H1 (cell line): ENCODE measurements around the gene TFF3. TPM values are rescaled to one million over a fixed set of nuclear protein-coding genes. Genes with fewer than 3 reads are reported as not detected.

Experiments used
- BCL11A ChIP-seq, 2 experiments: IDR thresholded peaks; one replicate each; pipeline ENCODE4 v1.6.1; 2011; ENCODE audit warnings: low read depth in 2 of 2, low read length in 2 of 2, mild to moderate bottlenecking in 2 of 2
- CBX8 ChIP-seq: fragments of 300-800, 300-1000 bp; sonication (generic); IDR thresholded peaks from 2 replicates; pipeline ENCODE4 v1.7.1; 2016; ENCODE audit warnings: low read depth, low read length, borderline replicate concordance
- GABPA ChIP-seq: IDR thresholded peaks from 2 replicates; pipeline ENCODE4 v1.6.1; 2011; ENCODE audit warnings: mild to moderate bottlenecking, low read length, moderate library complexity, borderline replicate concordance; ENCODE audit not compliant: insufficient read depth
- TBP ChIP-seq: IDR thresholded peaks from 2 replicates; pipeline ENCODE4 v1.6.1; 2011; ENCODE audit warnings: low read depth, low read length, improper control_type of control experiment
- polyA plus RNA-seq, 7 experiments: library from polyadenylated mRNA; depleted of rRNA in 3 of 7; stranded (reverse) in 5 of 7; unstranded in 2 of 7; fragments of >200 nt in 5 of 7; fragments of 200-250 nt in 2 of 7; gene quantifications; 1 replicate in 5 of 7; 2 replicates in 1 of 7; 4 replicates in 1 of 7; pipeline versions ENCODE4 v1.2.1 to v1.2.3, GENCODE V29; 2011 to 2013; ENCODE audit warnings: missing spikeins in 2 of 7, mixed read lengths in 2 of 7
- total RNA-seq: library from RNA; stranded (reverse); fragmentation: NEBNext Ultra II Directional; extraction: Animal tissue kit (Norgen Biotek cat#: 25700); gene quantifications from 2 replicates; pipeline ENCODE4 v1.2.1, GENCODE V29; 2021

The TFF3 gene
- total and polyA plus RNA-seq, 2 of the 8 experiments (the other 6 are each of a cell fraction or from before 2014, with no cell fraction given), result 1.7 to 6.7 TPM

GRCh38 chr21:42352441-42353095 lies 37.4 kb upstream of the TFF3 start (continued):
- TF ChIP-seq TBP (no peak), CBX8 (no peak), GABPA (no peak), BCL11A (IDR thresholded peaks at IDR 0.05; ENCODE audit: low read depth in 2 of 2, low read length in 2 of 2) (no peak)
- TF ChIP-seq, all 59 proteins: peak for 0
